ENCODE data around the gene ELP1.

The ELP1 gene

GRCh38 chr9:108861997-108862396 lies 71.9 kb downstream of the ELP1 start, which contains the start of gene ACTL7A:
Gene ACTL7A (plus strand): TSS chr9:108862266. CDS start chr9:108862323, 57 bp downstream.
- no peaks in the 10 kb centered on the region for H3K9me3 ChIP-seq (ENCODE audit: control insufficient read depth, insufficient read depth, low read depth, low read length)
- no peak within 1 kb of the TSS for H3K9ac ChIP-seq (ENCODE audit: low read length)
- H3K27ac ChIP-seq (ENCODE audit: low read depth, low read length): no peak within 1 kb of the TSS
- H3K36me3 ChIP-seq (ENCODE audit: control insufficient read depth, insufficient read depth, low read length): no peaks in the 10 kb centered on the region
- H3K4me3 ChIP-seq (ENCODE audit: low read depth, low read length): no peak within 1 kb of the TSS
- H3K4me1 ChIP-seq (ENCODE audit: control insufficient read depth, insufficient read depth, low read length): no peaks in the 10 kb centered on the region
- H3K27me3 ChIP-seq (ENCODE audit: control insufficient read depth, insufficient read depth, low read length): no peaks in the 10 kb centered on the region

GRCh38 chr9:108861464-108861863 lies 72.5 kb downstream of the ELP1 start:
- Histone ChIP-seq H3K36me3 (ENCODE audit: control insufficient read depth, insufficient read depth, low read length) (no peaks in the 10 kb centered on the region), H3K4me3 (ENCODE audit: low read depth, low read length) (no peak overlapping the region), H3K27me3 (ENCODE audit: control insufficient read depth, insufficient read depth, low read length) (no peaks in the 10 kb centered on the region), H3K27ac (ENCODE audit: low read depth, low read length) (no peak overlapping the region), H3K9me3 (ENCODE audit: control insufficient read depth, insufficient read depth, low read depth, low read length) (no peaks in the 10 kb centered on the region), H3K4me1 (ENCODE audit: control insufficient read depth, insufficient read depth, low read length) (no peaks in the 10 kb centered on the region), H3K9ac (ENCODE audit: low read length) (no peak overlapping the region)

GRCh38 chr9:108860764-108861163 lies 73.2 kb downstream of the ELP1 start:
- no peak overlapping the region for H3K27ac ChIP-seq (ENCODE audit: low read depth, low read length)
- H3K9me3 ChIP-seq (ENCODE audit: control insufficient read depth, insufficient read depth, low read depth, low read length): no peaks in the 10 kb centered on the region
- H3K36me3 ChIP-seq (ENCODE audit: control insufficient read depth, insufficient read depth, low read length): no peaks in the 10 kb centered on the region
- no peak overlapping the region for H3K9ac ChIP-seq (ENCODE audit: low read length)
- H3K4me3 ChIP-seq (ENCODE audit: low read depth, low read length): no peak overlapping the region
- no peaks in the 10 kb centered on the region for H3K27me3 ChIP-seq (ENCODE audit: control insufficient read depth, insufficient read depth, low read length)
- H3K4me1 ChIP-seq (ENCODE audit: control insufficient read depth, insufficient read depth, low read length): no peaks in the 10 kb centered on the region

- no peaks in the 10 kb centered on the region for H3K4me1 ChIP-seq (ENCODE audit: control insufficient read depth, insufficient read depth, low read length)
- no peaks in the 10 kb centered on the region for H3K9me3 ChIP-seq (ENCODE audit: control insufficient read depth, insufficient read depth, low read depth, low read length)
- H3K27ac ChIP-seq (ENCODE audit: low read depth, low read length): no peak overlapping the region
- H3K4me3 ChIP-seq (ENCODE audit: low read depth, low read length): no peak overlapping the region
- no peak overlapping the region for H3K9ac ChIP-seq (ENCODE audit: low read length)
- no peaks in the 10 kb centered on the region for H3K36me3 ChIP-seq (ENCODE audit: control insufficient read depth, insufficient read depth, low read length)
- H3K27me3 ChIP-seq (ENCODE audit: control insufficient read depth, insufficient read depth, low read length): no peaks in the 10 kb centered on the region
Measured at GRCh38 chr9:108860354-108860753, 73.6 kb downstream of the ELP1 start.

GRCh38 chr9:108859459-108860114 lies 74.3 kb downstream of the ELP1 start:
- Histone ChIP-seq H3K4me1 (ENCODE audit: control insufficient read depth, insufficient read depth, low read length) (no peaks in the 10 kb centered on the region), H3K4me3 (ENCODE audit: low read depth, low read length) (no peak overlapping the region), H3K27ac (ENCODE audit: low read depth, low read length) (no peak overlapping the region), H3K9ac (ENCODE audit: low read length) (no peak overlapping the region), H3K27me3 (ENCODE audit: control insufficient read depth, insufficient read depth, low read length) (no peaks in the 10 kb centered on the region), H3K36me3 (ENCODE audit: control insufficient read depth, insufficient read depth, low read length) (no peaks in the 10 kb centered on the region), H3K9me3 (ENCODE audit: control insufficient read depth, insufficient read depth, low read depth, low read length) (no peaks in the 10 kb centered on the region)

- Histone ChIP-seq H3K4me1 (ENCODE audit: control insufficient read depth, insufficient read depth, low read length) (no peaks in the 10 kb centered on the region), H3K27ac (ENCODE audit: low read depth, low read length) (no peak overlapping the region), H3K36me3 (ENCODE audit: control insufficient read depth, insufficient read depth, low read length) (no peaks in the 10 kb centered on the region)
Measured at GRCh38 chr9:108857572-108857971, 76.4 kb downstream of the ELP1 start.

GRCh38 chr9:108855888-108856287 lies 78.0 kb downstream of the ELP1 start, which contains the start of gene ACTL7B:
Gene ACTL7B (minus strand): TSS chr9:108855986. CDS start chr9:108855930, 56 bp downstream.
- Histone ChIP-seq H3K27ac (ENCODE audit: low read depth, low read length) (no peak within 1 kb of the TSS), H3K4me3 (ENCODE audit: low read depth, low read length) (no peak within 1 kb of the TSS), H3K9ac (ENCODE audit: low read length) (no peak within 1 kb of the TSS), H3K36me3 (ENCODE audit: control insufficient read depth, insufficient read depth, low read length) (no peaks in the 10 kb centered on the region), H3K27me3 (ENCODE audit: control insufficient read depth, insufficient read depth, low read length) (no peaks in the 10 kb centered on the region), H3K9me3 (ENCODE audit: control insufficient read depth, insufficient read depth, low read depth, low read length) (no peaks in the 10 kb centered on the region), H3K4me1 (ENCODE audit: control insufficient read depth, insufficient read depth, low read length) (no peaks in the 10 kb centered on the region)

More at GRCh38 chr9:108857572-108857971, 76.4 kb downstream of the ELP1 start:
- H3K27me3 ChIP-seq (ENCODE audit: control insufficient read depth, insufficient read depth, low read length): no peaks in the 10 kb centered on the region
- no peak overlapping the region for H3K9ac ChIP-seq (ENCODE audit: low read length)
- H3K9me3 ChIP-seq (ENCODE audit: control insufficient read depth, insufficient read depth, low read depth, low read length): no peaks in the 10 kb centered on the region
- H3K4me3 ChIP-seq (ENCODE audit: low read depth, low read length): no peak overlapping the region

- no peak overlapping the region for H3K27ac ChIP-seq (ENCODE audit: low read depth, low read length)
- no peak overlapping the region for H3K4me3 ChIP-seq (ENCODE audit: low read depth, low read length)
- no peaks in the 10 kb centered on the region for H3K4me1 ChIP-seq (ENCODE audit: control insufficient read depth, insufficient read depth, low read length)
- H3K9ac ChIP-seq (ENCODE audit: low read length): no peak overlapping the region
- no peaks in the 10 kb centered on the region for H3K9me3 ChIP-seq (ENCODE audit: control insufficient read depth, insufficient read depth, low read depth, low read length)
- H3K27me3 ChIP-seq (ENCODE audit: control insufficient read depth, insufficient read depth, low read length): no peaks in the 10 kb centered on the region
- no peaks in the 10 kb centered on the region for H3K36me3 ChIP-seq (ENCODE audit: control insufficient read depth, insufficient read depth, low read length)
Measured at GRCh38 chr9:108855529-108855886, 78.4 kb downstream of the ELP1 start.

GRCh38 chr9:108854641-108855528 lies 79.0 kb downstream of the ELP1 start:
- Histone ChIP-seq H3K27ac (ENCODE audit: low read depth, low read length) (no peak overlapping the region), H3K27me3 (ENCODE audit: control insufficient read depth, insufficient read depth, low read length) (no peaks in the 10 kb centered on the region), H3K4me1 (ENCODE audit: control insufficient read depth, insufficient read depth, low read length) (no peaks in the 10 kb centered on the region), H3K4me3 (ENCODE audit: low read depth, low read length) (no peak overlapping the region), H3K9ac (ENCODE audit: low read length) (no peak overlapping the region), H3K9me3 (ENCODE audit: control insufficient read depth, insufficient read depth, low read depth, low read length) (no peaks in the 10 kb centered on the region), H3K36me3 (ENCODE audit: control insufficient read depth, insufficient read depth, low read length) (no peaks in the 10 kb centered on the region)

- H3K9ac ChIP-seq (ENCODE audit: low read length): no peak overlapping the region
- no peaks in the 10 kb centered on the region for H3K4me1 ChIP-seq (ENCODE audit: control insufficient read depth, insufficient read depth, low read length)
- no peak overlapping the region for H3K27ac ChIP-seq (ENCODE audit: low read depth, low read length)
- H3K9me3 ChIP-seq (ENCODE audit: control insufficient read depth, insufficient read depth, low read depth, low read length): no peaks in the 10 kb centered on the region
- H3K36me3 ChIP-seq (ENCODE audit: control insufficient read depth, insufficient read depth, low read length): no peaks in the 10 kb centered on the region
- no peaks in the 10 kb centered on the region for H3K27me3 ChIP-seq (ENCODE audit: control insufficient read depth, insufficient read depth, low read length)
- H3K4me3 ChIP-seq (ENCODE audit: low read depth, low read length): no peak overlapping the region
Measured at GRCh38 chr9:108854094-108854493, 79.8 kb downstream of the ELP1 start.

GRCh38 chr9:108852079-108852478 lies 81.8 kb downstream of the ELP1 start:
- H3K9me3 ChIP-seq (ENCODE audit: control insufficient read depth, insufficient read depth, low read depth, low read length): no peaks in the 10 kb centered on the region
- H3K27me3 ChIP-seq (ENCODE audit: control insufficient read depth, insufficient read depth, low read length): no peaks in the 10 kb centered on the region
- H3K27ac ChIP-seq (ENCODE audit: low read depth, low read length): no peak overlapping the region
- H3K4me3 ChIP-seq (ENCODE audit: low read depth, low read length): no peak overlapping the region
- H3K9ac ChIP-seq (ENCODE audit: low read length): no peak overlapping the region
- H3K4me1 ChIP-seq (ENCODE audit: control insufficient read depth, insufficient read depth, low read length): no peaks in the 10 kb centered on the region
- no peaks in the 10 kb centered on the region for H3K36me3 ChIP-seq (ENCODE audit: control insufficient read depth, insufficient read depth, low read length)
